ENCODE results near the gene GBP1.
"Not testable (repeated sequence)": the region's sequence is repeated elsewhere in the genome, so short reads cannot be mapped to it uniquely, and the experiment has no call there.

GRCh38 chr1:89018318-89018717 lies 46.7 kb downstream of the GBP1 start:
- TF ChIP-seq, protein P1, sequence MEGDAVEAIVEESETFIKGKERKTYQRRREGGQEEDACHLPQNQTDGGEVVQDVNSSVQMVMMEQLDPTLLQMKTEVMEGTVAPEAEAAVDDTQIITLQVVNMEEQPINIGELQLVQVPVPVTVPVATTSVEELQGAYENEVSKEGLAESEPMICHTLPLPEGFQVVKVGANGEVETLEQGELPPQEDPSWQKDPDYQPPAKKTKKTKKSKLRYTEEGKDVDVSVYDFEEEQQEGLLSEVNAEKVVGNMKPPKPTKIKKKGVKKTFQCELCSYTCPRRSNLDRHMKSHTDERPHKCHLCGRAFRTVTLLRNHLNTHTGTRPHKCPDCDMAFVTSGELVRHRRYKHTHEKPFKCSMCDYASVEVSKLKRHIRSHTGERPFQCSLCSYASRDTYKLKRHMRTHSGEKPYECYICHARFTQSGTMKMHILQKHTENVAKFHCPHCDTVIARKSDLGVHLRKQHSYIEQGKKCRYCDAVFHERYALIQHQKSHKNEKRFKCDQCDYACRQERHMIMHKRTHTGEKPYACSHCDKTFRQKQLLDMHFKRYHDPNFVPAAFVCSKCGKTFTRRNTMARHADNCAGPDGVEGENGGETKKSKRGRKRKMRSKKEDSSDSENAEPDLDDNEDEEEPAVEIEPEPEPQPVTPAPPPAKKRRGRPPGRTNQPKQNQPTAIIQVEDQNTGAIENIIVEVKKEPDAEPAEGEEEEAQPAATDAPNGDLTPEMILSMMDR (IDR thresholded peaks at IDR 0.05): not testable (repeated sequence)
- TF ChIP-seq POLR2A (IDR thresholded peaks at IDR 0.05): not testable (repeated sequence)
